Measurements from ENCODE around the gene R3HDM2. TPM values are rescaled to one million over a fixed set of nuclear protein-coding genes. Genes with fewer than 3 reads are reported as not detected.

R3HDM2 gene
- total RNA-seq, 1 donor from 2014 or later, result 86.8 TPM

GRCh38 chr12:57220770-57221168 lies 210.1 kb downstream of the R3HDM2 start:
- no peaks in the 10 kb centered on the region for H3K9me3 Mint-ChIP-seq (ENCODE audit: low read depth)
- TF ChIP-seq, protein P1, sequence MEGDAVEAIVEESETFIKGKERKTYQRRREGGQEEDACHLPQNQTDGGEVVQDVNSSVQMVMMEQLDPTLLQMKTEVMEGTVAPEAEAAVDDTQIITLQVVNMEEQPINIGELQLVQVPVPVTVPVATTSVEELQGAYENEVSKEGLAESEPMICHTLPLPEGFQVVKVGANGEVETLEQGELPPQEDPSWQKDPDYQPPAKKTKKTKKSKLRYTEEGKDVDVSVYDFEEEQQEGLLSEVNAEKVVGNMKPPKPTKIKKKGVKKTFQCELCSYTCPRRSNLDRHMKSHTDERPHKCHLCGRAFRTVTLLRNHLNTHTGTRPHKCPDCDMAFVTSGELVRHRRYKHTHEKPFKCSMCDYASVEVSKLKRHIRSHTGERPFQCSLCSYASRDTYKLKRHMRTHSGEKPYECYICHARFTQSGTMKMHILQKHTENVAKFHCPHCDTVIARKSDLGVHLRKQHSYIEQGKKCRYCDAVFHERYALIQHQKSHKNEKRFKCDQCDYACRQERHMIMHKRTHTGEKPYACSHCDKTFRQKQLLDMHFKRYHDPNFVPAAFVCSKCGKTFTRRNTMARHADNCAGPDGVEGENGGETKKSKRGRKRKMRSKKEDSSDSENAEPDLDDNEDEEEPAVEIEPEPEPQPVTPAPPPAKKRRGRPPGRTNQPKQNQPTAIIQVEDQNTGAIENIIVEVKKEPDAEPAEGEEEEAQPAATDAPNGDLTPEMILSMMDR (IDR thresholded peaks at IDR 0.05; ENCODE audit: unreplicated experiment), result no peak
- H3K36me3 Mint-ChIP-seq (ENCODE audit: insufficient read depth), result no peaks in the 10 kb centered on the region
- H3K4me1 Mint-ChIP-seq (ENCODE audit: low read depth), result peaks cover 37% of the 10 kb centered on the region
- DNase-seq (ENCODE audit: low spot score, unreplicated experiment), result no peak
- peaks cover 84% of the 10 kb centered on the region for H3K27me3 Mint-ChIP-seq
- H3K4me3 Mint-ChIP-seq (ENCODE audit: low read depth), result no peak overlapping the region
- no peak overlapping the region for H3K27ac Mint-ChIP-seq

- Mint-ChIP-seq H3K4me1 (ENCODE audit: low read depth) (peaks cover 40% of the 10 kb centered on the region), H3K4me3 (ENCODE audit: low read depth) (no peak overlapping the region), H3K27ac (peak overlapping the region; percentile 13), H3K36me3 (ENCODE audit: insufficient read depth) (no peaks in the 10 kb centered on the region), H3K27me3 (peaks cover 85% of the 10 kb centered on the region), H3K9me3 (ENCODE audit: low read depth) (no peaks in the 10 kb centered on the region)
- DNase-seq (ENCODE audit: low spot score, unreplicated experiment), result no peak
- TF ChIP-seq, protein P1 (IDR thresholded peaks at IDR 0.05; ENCODE audit: unreplicated experiment), result no peak
Observed at GRCh38 chr12:57219993-57220754, 210.7 kb downstream of the R3HDM2 start.

- Mint-ChIP-seq H3K9me3 (ENCODE audit: low read depth) (no peaks in the 10 kb centered on the region), H3K36me3 (ENCODE audit: insufficient read depth) (no peaks in the 10 kb centered on the region), H3K27ac (peak overlapping the region; percentile 13), H3K4me1 (ENCODE audit: low read depth) (peaks cover 40% of the 10 kb centered on the region), H3K27me3 (peaks cover 86% of the 10 kb centered on the region), H3K4me3 (ENCODE audit: low read depth) (no peak overlapping the region)
- no peak for DNase-seq (ENCODE audit: low spot score, unreplicated experiment)
- TF ChIP-seq, protein P1 (IDR thresholded peaks at IDR 0.05; ENCODE audit: unreplicated experiment), result no peak
Observed at GRCh38 chr12:57219205-57219992, 211.4 kb downstream of the R3HDM2 start.

GRCh38 chr12:57218030-57218853 lies 212.6 kb downstream of the R3HDM2 start:
- no peak for DNase-seq (ENCODE audit: low spot score, unreplicated experiment)
- Mint-ChIP-seq H3K9me3 (ENCODE audit: low read depth) (no peaks in the 10 kb centered on the region), H3K27me3 (peaks cover 86% of the 10 kb centered on the region), H3K27ac (no peak overlapping the region), H3K4me1 (ENCODE audit: low read depth) (peaks cover 51% of the 10 kb centered on the region), H3K4me3 (ENCODE audit: low read depth) (peak overlapping the region; percentile 0), H3K36me3 (ENCODE audit: insufficient read depth) (no peaks in the 10 kb centered on the region)
- TF ChIP-seq, protein P1 (IDR thresholded peaks at IDR 0.05; ENCODE audit: unreplicated experiment), result no peak

All from progenitor cell of endocrine pancreas (in vitro differentiated cells).